Liver (tissue), 9 donors: ENCODE results near the gene AP5S1. TPM values are rescaled to one million over a fixed set of nuclear protein-coding genes. Genes with fewer than 3 reads are reported as not detected.
A peak's percentile ranks its signal among the peaks of the same experiment; 100 is the strongest.

ENCODE experiments used
- DNase-seq: peaks from one replicate; pipeline ENCODE4 v3.0.0-alpha.2; 2017; ENCODE audit warnings: low spot score
- H3K27ac ChIP-seq, 2 donors: one replicate each; pipeline ENCODE4 v1.7.0; 2013; ENCODE audit warnings: inconsistent platforms in 2 of 2, low read length in 2 of 2, control low read depth in 1 of 2, low read depth in 1 of 2, mild to moderate bottlenecking in 1 of 2
- H3K27me3 ChIP-seq, 4 donors: one replicate each; pipeline versions ENCODE4 v1.6.1 to v1.7.0; 2013; ENCODE audit warnings: low read length in 3 of 4, inconsistent platforms in 1 of 4, mild to moderate bottlenecking in 1 of 4, moderate library complexity in 1 of 4; ENCODE audit not compliant: control insufficient read depth in 4 of 4, insufficient read depth in 4 of 4
- H3K36me3 ChIP-seq, 4 donors: one replicate each; pipeline versions ENCODE4 v1.6.1 to v1.7.0; 2013; ENCODE audit warnings: low read length in 3 of 4, mild to moderate bottlenecking in 3 of 4, low read depth in 1 of 4, moderate library complexity in 1 of 4; ENCODE audit not compliant: control insufficient read depth in 4 of 4, insufficient read depth in 3 of 4
- H3K4me1 ChIP-seq, 4 donors: one replicate each; pipeline versions ENCODE4 v1.6.1 to v1.7.0; 2013; ENCODE audit warnings: low read length in 3 of 4, mild to moderate bottlenecking in 3 of 4, moderate library complexity in 1 of 4; ENCODE audit not compliant: control insufficient read depth in 4 of 4, insufficient read depth in 4 of 4
- H3K4me3 ChIP-seq, 3 donors: one replicate each; pipeline versions ENCODE4 v1.6.1 to v1.7.0; 2013; ENCODE audit warnings: low read length in 3 of 3, control low read depth in 1 of 3, low read depth in 1 of 3, mild to moderate bottlenecking in 1 of 3
- H3K9ac ChIP-seq, 2 donors: one replicate each; pipeline ENCODE4 v1.7.0; 2013; ENCODE audit warnings: low read length in 2 of 2, mild to moderate bottlenecking in 2 of 2, moderate library complexity in 2 of 2, control low read depth in 1 of 2, low read depth in 1 of 2
- H3K9me3 ChIP-seq, 4 donors: one replicate each; pipeline versions ENCODE4 v1.6.1 to v1.7.0; 2013; ENCODE audit warnings: low read length in 3 of 4; ENCODE audit not compliant: control insufficient read depth in 4 of 4
- EGR1 ChIP-seq, 2 donors: IDR thresholded peaks; 2 replicates each; pipeline ENCODE4 v1.6.1; 2016 to 2018; ENCODE audit warnings: antibody characterized with exemption in 2 of 2, low read depth in 2 of 2
- FOXA1 ChIP-seq: IDR thresholded peaks from 2 replicates; pipeline ENCODE4 v1.6.1; 2016; ENCODE audit warnings: antibody characterized with exemption
- HNF4A ChIP-seq, 2 donors: conservative IDR thresholded peaks; 2 replicates each; pipeline ENCODE4 v1.6.1; 2016; ENCODE audit warnings: antibody characterized with exemption in 2 of 2, mild to moderate bottlenecking in 2 of 2
- HNF4G ChIP-seq: IDR thresholded peaks from 2 replicates; pipeline ENCODE4 v1.6.1; 2016; ENCODE audit warnings: antibody characterized with exemption
- NR2F2 ChIP-seq: IDR thresholded peaks from 2 replicates; pipeline ENCODE4 v1.6.1; 2016; ENCODE audit warnings: antibody characterized with exemption
- RAD21 ChIP-seq, 2 donors: IDR thresholded peaks; 2 replicates each; pipeline ENCODE4 v1.6.1; 2016; ENCODE audit warnings: antibody characterized with exemption in 2 of 2, mild to moderate bottlenecking in 2 of 2
- REST ChIP-seq: IDR thresholded peaks from 2 replicates; pipeline ENCODE4 v1.6.1; 2016; ENCODE audit warnings: antibody characterized with exemption, mild to moderate bottlenecking
- SP1 ChIP-seq: IDR thresholded peaks from 2 replicates; pipeline ENCODE4 v1.6.1; 2018; ENCODE audit warnings: antibody characterized with exemption, mild to moderate bottlenecking
- YY1 ChIP-seq: IDR thresholded peaks from 2 replicates; pipeline ENCODE4 v1.6.1; 2016; ENCODE audit warnings: antibody characterized with exemption, mild to moderate bottlenecking
- WGBS: extraction: QIAGEN DNeasy Blood & Tissue Kit; methylation state at CpG from one replicate; pipeline ENCODE4 v1.1.7; 2013; 5-methylcytosine and 5-hydroxymethylcytosine counted together
- polyA plus RNA-seq, 2 donors: library from polyadenylated mRNA; stranded (reverse) in 1 of 2; unstranded in 1 of 2; fragments of 200-250 nt in 1 of 2; fragments of >200 nt in 1 of 2; fragmentation: Nextera tagmentation in 1 of 2; extraction: Ambion mirVana in 1 of 2; gene quantifications; one replicate each; pipeline versions ENCODE4 v1.2.1 to v1.2.3, GENCODE V29; 2013 to 2015
- total RNA-seq, 2 donors: library from RNA; depleted of rRNA; stranded (reverse); fragments of >200 nt; gene quantifications; one replicate each; pipeline ENCODE4 v1.2.3, GENCODE V29; 2014
- TF ChIP-seq, protein P1 (sequence below): fragments of 150-350 bp; IDR thresholded peaks from 2 replicates; pipeline ENCODE4 v1.5.1; 2017; ENCODE audit warnings: improper control_type of control experiment, low read depth, low read length; ENCODE audit not compliant: missing input control
- TF ChIP-seq, protein P2 (sequence below): IDR thresholded peaks from 2 replicates; pipeline ENCODE4 v1.6.1; 2016; ENCODE audit warnings: antibody characterized with exemption
- donor health status: healthy.
- donor health status: healthy.
- donor health status: healthy.
- donor health status: healthy.
- donor health status: healthy.

Gene AP5S1
- total and polyA plus RNA-seq, 4 donors = 9.1 to 14.5 (median 11.1) TPM

- H3K27me3 ChIP-seq = no peaks in the 10 kb centered on the region
- peaks cover 6 to 16% (median 14%) of the 10 kb centered on the region in 4 donors for H3K4me1 ChIP-seq
- TF ChIP-seq SP1 (peak; percentile 5), REST (no peak)
- H3K36me3 ChIP-seq = no peaks in the 10 kb centered on the region
- H3K9me3 ChIP-seq = no peaks in the 10 kb centered on the region
- no peak for DNase-seq
- peak overlapping the region; percentile 82 to 95 for H3K9ac ChIP-seq
- H3K27ac ChIP-seq = peak overlapping the region; percentile 87 to 94
- WGBS = 1% methylated on average over 22 of the region's 22 CpGs
- H3K4me3 ChIP-seq = peak overlapping the region; percentile 82 to 93 (median 82)
Observed at GRCh38 chr20:3846378-3846739, 26.0 kb downstream of the AP5S1 start.

- Histone ChIP-seq H3K36me3 (no peaks in the 10 kb centered on the region), H3K27ac (peak within 1 kb of the TSS; percentile 87 to 94), H3K9ac (peak within 1 kb of the TSS; percentile 82 to 95), H3K4me1 (peaks cover 6 to 16% (median 14%) of the 10 kb centered on the region in 4 donors), H3K9me3 (no peaks in the 10 kb centered on the region), H3K4me3 (peak within 1 kb of the TSS; percentile 82 to 93 (median 82)), H3K27me3 (no peaks in the 10 kb centered on the region)
- peak; percentile 92 for DNase-seq
- peak in 1 of 2 donors; percentile 37 for TF ChIP-seq RAD21 (IDR thresholded peaks at IDR 0.05)
- no peak for TF ChIP-seq EGR1 (IDR thresholded peaks at IDR 0.05; ENCODE audit: low read depth in 2 of 2)
- TF ChIP-seq HNF4G = no peak
- no peak for TF ChIP-seq FOXA1
- peak in 1 of 2 donors; percentile 6 for TF ChIP-seq HNF4A (conservative IDR thresholded peaks at IDR 0.05)
- peak; percentile 41 for TF ChIP-seq YY1
- TF ChIP-seq NR2F2 = peak; percentile 22
- TF ChIP-seq, protein P1, sequence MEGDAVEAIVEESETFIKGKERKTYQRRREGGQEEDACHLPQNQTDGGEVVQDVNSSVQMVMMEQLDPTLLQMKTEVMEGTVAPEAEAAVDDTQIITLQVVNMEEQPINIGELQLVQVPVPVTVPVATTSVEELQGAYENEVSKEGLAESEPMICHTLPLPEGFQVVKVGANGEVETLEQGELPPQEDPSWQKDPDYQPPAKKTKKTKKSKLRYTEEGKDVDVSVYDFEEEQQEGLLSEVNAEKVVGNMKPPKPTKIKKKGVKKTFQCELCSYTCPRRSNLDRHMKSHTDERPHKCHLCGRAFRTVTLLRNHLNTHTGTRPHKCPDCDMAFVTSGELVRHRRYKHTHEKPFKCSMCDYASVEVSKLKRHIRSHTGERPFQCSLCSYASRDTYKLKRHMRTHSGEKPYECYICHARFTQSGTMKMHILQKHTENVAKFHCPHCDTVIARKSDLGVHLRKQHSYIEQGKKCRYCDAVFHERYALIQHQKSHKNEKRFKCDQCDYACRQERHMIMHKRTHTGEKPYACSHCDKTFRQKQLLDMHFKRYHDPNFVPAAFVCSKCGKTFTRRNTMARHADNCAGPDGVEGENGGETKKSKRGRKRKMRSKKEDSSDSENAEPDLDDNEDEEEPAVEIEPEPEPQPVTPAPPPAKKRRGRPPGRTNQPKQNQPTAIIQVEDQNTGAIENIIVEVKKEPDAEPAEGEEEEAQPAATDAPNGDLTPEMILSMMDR = no peak
- TF ChIP-seq, protein P2, sequence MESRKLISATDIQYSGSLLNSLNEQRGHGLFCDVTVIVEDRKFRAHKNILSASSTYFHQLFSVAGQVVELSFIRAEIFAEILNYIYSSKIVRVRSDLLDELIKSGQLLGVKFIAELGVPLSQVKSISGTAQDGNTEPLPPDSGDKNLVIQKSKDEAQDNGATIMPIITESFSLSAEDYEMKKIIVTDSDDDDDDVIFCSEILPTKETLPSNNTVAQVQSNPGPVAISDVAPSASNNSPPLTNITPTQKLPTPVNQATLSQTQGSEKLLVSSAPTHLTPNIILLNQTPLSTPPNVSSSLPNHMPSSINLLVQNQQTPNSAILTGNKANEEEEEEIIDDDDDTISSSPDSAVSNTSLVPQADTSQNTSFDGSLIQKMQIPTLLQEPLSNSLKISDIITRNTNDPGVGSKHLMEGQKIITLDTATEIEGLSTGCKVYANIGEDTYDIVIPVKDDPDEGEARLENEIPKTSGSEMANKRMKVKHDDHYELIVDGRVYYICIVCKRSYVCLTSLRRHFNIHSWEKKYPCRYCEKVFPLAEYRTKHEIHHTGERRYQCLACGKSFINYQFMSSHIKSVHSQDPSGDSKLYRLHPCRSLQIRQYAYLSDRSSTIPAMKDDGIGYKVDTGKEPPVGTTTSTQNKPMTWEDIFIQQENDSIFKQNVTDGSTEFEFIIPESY = no peak
- under 1% methylated on average over 72 of the region's 72 CpGs for WGBS
Observed at GRCh38 chr20:3846740-3847428, 26.5 kb downstream of the AP5S1 start, which contains the start of gene MAVS. TSS of gene MAVS (plus strand) at chr20:3846834. CDS start at chr20:3854625, 7,791 bp downstream.
